HG03565 (cell line): ENCODE data around the gene TCERG1L.

Experiments used
- ATAC-seq: cut with Tn5 transposase; IDR thresholded peaks from one replicate; pipeline ENCODE4 v1.9.1; 2021; ENCODE audit warnings: mild to moderate bottlenecking, moderate library complexity; ENCODE audit not compliant: unreplicated experiment

TCERG1L gene

GRCh38 chr10:131078131-131078881 lies 233.2 kb downstream of the TCERG1L start:
- no peak for ATAC-seq

- no peak for ATAC-seq
These were observed 233.8 kb downstream of the TCERG1L start for GRCh38 chr10:131077724-131078123.

DNA sequence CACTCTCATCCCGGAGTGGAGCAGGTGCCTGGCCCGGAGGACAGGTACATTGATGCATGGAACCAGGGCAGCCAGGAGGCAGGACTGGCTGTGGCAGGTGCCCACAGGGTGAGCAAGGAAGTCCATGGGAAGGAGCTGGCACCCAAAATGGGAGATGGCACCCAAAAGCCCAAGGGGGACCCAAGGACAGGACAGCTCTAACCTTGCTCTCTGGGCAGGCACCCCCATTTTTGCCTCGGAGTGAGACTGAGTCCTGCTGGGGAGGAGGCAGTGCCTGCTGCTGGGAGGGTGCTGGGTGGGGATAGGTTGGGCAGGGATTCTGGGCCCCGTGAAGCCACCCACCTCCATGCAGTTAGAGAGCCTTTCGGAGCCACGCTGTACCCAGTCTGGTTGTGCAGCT lies 234.5 kb downstream of the TCERG1L start:
- no peak for ATAC-seq

DNA sequence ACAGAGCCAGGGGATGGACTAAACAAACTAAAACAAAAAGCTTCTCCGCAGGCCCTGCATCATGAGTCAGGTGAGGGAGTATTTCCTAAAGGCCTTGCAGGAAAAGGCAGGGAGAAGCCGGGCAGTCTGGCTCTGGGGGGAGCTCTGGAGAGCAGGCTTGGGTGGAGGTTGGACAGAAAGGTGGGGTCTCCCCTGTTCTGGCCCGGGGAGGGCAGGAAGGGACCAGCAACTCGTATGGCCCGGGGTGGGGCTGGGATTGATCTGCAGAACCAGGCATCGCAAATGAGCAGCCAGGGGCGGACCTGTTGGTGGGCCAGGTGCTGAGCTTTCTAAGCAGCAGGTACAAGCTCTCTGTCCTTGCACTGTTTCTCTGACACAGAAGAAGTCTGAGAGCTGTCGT lies 235.2 kb downstream of the TCERG1L start:
- ATAC-seq: no peak

GRCh38 chr10:131075218-131075770 lies 236.2 kb downstream of the TCERG1L start:
- ATAC-seq: no peak

DNA sequence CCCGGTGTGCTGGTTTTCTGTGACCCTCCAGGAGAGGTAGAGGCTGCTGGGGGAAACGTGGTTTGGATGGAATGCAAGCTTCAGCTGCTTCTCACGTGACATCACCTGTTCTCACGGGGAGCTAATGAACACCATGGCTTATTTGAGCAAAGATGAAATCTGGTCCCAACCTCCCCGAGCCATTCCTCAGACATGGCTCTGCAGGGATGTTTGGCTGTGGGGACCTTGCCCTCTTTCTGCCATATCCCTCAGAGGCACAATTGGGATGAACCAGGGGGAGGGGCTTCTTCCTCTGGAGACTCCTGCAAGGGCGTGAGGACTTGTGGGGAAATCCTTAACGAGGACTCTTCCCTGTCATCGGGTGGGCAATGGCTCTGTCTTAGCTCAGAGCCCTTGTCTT lies 236.8 kb downstream of the TCERG1L start:
- ATAC-seq: no peak

DNA sequence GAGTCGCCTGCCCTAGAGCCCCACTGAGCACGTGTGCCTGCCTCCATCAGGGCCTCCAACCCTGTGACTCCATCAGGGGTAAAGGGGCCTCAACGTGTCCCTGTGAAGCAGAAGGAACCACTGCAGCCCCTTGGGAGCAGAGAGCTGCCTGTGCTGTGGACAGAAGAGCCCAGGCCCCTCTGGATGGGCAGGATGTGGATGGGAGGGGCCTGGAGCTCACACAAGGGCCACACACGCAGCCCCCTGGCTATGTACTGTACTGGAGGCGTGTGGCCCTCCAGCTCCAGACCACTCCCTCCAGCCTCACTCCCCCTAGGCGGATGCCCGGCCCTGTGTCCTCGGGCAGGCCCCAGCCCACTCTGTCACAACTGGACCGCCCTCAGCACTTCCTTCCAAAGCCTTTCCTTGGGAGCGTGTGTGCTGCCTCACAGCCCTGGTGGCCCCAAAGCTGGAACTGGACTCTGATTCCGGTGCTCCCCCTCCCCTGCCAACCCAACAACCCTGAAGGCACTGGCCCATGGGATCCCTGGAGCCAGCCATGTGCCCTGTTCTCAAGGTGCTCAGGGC lies 238.0 kb downstream of the TCERG1L start:
- no peak for ATAC-seq

DNA sequence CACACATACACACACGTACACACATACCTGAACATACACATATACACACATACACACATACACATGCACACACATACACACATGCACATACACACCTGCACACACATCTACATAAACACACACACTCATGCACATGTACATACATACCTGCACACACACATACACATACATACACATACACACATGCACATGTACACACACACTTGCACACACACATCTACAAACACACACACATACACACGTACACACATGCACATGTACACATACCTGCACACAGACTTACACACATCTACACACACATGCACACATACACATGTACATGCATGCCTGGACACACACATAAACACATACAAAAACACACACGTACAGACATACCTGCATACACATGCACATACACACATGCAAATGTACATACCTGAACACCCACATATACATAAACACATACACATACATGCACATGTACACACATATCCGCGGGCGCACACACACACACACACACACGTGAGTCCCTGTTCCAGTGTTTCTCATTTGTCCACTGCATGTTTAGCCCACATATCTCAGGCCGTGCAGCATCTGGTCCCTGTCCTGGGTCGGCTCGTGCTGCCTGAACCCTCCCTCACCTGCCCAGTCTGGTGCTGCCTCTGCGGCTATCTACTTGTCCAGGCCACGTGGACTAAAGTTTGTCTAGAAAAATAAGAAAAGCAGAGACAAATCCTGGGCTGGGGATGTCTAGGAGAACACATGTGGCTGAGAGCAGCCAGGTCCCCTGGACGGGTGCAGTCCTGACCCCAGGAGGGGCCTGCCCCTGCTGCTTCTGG lies 238.7 kb downstream of the TCERG1L start:
- ATAC-seq: no peak

DNA sequence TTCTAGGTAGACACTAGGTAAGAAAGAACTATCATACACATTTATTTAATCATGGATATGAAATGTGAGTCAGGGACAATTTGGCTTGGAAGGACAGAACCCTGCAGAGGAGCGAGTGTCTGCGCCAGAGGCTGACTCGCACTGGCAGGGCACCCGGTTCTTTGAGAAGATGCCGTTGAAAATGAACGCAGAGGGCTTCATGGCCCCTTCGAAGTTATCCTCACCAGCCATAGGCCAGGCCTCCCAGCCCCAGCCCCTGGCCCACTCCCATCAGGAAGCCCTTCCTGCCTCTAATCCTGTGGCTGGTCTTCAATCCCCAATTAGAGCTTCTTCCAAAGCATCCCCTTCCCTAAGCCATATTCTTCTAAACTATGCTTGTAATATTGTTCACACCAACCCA lies 239.8 kb downstream of the TCERG1L start:
- no peak for ATAC-seq

DNA sequence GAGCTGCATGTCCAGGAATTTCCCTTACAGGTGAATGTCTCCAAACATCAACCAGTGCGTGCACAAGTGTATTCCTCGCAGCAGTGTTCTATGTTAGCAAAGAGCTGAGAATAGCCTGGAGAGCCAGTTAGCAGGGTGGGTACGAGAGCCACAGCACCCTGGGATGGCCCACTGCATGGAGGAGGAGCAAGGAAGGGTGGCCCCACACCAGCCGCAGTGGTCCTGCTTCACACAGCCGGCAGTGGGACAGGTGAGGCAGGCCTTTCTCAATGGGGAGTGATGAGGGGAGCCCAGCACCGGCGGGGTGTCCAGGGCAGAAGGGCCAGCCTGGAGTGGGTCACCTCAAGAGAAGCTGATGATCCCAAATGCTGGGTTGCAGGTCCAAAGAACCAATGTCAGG lies 240.7 kb downstream of the TCERG1L start:
- no peak for ATAC-seq

DNA sequence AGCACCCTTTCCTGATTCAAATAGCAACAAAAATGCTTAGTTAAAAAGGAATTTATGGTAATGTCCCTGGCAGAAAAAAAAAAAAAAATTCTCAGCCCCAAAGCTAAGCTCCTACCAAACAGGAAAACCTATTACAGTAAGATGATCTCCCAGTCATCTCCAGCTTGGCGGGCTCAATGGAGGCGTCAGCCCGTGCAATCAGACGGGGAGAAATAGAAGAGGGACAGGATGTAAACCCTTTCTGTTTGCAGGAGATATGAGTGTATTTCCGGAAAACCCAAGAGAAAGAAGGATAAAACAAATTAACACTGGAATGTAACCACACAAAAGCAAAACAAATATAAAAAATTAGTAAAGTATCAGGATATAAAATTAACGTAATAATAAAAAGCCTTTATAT lies 242.8 kb downstream of the TCERG1L start:
- ATAC-seq: no peak

- ATAC-seq: no peak
These were observed 243.2 kb downstream of the TCERG1L start for GRCh38 chr10:131068311-131068710.

GRCh38 chr10:131067690-131068089 lies 243.8 kb downstream of the TCERG1L start:
- ATAC-seq: no peak

DNA sequence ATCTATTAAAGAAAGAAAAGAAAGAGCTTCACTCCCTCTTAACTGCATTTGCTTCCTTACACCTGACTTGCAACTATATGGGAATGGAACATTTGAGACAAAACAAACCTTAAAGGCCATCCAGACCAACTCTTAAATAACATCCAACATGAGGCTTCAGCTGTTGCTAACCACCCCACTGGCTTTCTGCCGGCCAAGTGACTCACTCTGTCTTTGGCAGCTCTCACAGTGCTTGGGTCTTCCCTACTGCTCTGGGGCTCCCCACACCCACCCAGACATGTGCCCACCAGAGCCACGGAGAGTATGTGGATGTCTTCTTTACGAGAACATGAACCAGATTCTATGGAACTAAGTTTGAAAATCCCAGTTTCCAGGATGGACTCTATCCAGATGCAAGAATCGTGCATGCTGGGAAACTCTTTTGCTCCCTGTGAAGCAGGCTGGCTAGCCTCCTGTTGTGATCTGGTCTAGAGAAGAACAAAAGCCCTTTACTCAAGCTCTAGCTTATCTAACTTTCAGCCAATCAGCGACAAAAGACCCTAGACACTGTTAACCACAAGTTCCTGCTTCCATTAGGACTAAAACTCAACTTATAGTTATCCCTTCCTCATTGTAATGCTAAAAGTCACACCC lies 245.7 kb downstream of the TCERG1L start:
- no peak for ATAC-seq

- no peak for ATAC-seq
These were observed 248.2 kb downstream of the TCERG1L start for GRCh38 chr10:131063311-131063710.

DNA sequence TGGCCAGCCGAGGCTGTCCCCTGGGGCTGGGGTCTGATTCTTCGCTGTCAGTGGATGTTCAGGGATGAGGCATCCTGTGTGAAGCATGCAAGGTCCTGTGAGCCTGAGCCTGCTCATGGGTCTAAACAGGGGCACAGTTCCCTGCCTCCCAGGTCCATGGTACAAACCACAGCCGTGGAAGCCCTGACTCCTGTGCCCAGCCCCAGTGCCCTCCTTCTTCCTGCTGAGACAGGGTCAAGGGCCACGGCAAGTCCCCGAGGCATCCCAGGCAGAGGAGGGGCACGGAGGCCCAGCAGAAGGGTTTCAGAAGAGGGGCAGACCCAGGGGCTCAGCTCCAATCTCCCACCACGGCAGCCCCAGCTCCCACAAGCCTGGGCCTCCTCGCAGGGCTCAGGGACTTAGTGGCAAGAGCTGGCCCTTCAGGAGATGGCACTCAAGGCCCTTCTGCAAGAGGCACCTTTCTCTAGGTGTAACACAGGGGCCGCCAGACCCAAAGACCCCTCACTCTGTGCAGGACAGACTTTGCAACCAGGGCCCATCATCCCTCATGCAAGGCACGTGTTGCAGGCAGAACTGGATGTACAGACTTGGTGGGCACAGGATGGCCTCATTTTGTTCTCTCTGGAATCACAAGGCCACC lies 248.8 kb downstream of the TCERG1L start:
- no peak for ATAC-seq

GRCh38 chr10:131061216-131061615 lies 250.3 kb downstream of the TCERG1L start:
- no peak for ATAC-seq

- ATAC-seq: no peak
These were observed 251.6 kb downstream of the TCERG1L start for GRCh38 chr10:131059881-131060280.

GRCh38 chr10:131058799-131059198 lies 252.7 kb downstream of the TCERG1L start:
- ATAC-seq: no peak

GRCh38 chr10:131056781-131057180 lies 254.7 kb downstream of the TCERG1L start:
- no peak for ATAC-seq

DNA sequence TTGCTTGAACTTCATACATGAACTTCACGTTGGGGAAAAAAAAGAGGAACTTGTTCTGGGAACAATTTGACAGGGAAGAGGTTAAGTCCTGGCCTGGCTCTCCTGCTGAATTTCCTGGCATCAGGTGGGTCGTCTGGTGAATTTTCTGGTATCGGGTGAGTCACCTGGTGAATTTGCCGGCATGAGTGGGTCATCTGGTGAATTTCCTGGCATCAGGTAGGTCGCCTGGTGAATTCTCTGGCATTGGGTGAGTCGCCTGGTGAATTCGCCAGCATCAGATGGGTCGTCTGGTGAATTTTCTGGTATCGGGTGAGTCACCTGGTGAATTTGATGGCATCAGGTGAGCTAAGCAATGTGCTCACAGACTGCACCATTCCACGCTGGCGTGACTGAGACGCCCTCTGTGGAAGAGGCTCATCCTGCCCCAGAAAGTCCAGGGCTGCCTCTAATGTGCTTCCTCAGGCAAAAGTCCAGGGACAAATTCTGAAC lies 255.4 kb downstream of the TCERG1L start:
- ATAC-seq: no peak
